Activated naive CD4-positive, alpha-beta T cell treated with anti-CD3 and anti-CD28 coated beads, Interleukin-2, amount 50 U/mL, for 16 hours (primary cell): ENCODE data around the gene LGALS4.
A peak's percentile ranks its signal among the peaks of the same experiment; 100 is the strongest.
"Not testable (repeated sequence)": the region's sequence is repeated elsewhere in the genome, so short reads cannot be mapped to it uniquely, and the experiment has no call there.

Experiments used
- DNase-seq: peaks from one replicate; pipeline ENCODE4 v3.0.0-alpha.2; 2020

LGALS4 gene

GRCh38 chr19:38841787-38842438 lies 29.2 kb upstream of the LGALS4 start:
- DNase-seq: peak; percentile 34

- DNase-seq: no peak
These were observed 28.5 kb upstream of the LGALS4 start for GRCh38 chr19:38841180-38841766.

GRCh38 chr19:38840583-38840968 lies 27.8 kb upstream of the LGALS4 start:
- no peak for DNase-seq

- DNase-seq: no peak
These were observed 27.3 kb upstream of the LGALS4 start for GRCh38 chr19:38839816-38840582.

DNA sequence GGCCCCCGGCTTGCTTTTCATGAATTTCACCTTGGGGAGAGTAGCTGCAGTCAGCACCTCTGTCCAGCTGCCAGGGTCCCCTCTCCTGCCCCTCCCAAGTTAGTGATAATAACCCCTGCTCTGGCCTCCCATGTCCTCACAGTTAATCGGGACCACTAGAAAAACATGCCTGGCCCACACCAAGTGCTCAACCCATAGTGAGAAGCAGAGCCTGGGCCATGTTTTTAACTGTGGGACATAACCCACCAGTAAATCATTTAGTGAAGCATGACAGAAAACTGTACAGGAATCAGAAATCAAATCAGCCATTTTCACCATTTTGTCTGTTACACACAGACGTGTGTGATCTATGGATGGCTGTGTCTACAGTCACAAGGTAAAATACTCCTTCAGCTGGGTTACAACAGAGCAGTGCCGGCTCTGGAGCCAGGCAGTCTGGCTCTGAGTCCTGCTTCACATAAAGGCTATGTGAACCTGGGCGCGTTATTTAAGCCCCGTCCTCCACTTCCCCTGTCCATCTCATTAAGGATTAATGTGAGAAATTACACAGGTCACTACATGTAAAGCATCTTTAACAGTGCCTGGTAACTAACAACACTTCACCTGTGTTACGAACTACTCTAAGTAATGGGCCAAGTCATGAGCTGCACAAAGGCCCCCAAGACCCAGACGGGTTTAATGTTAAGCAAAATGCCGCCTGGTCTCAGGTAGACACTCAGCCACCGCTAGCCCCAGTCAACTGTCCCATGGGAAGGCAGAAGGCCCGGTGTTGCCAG lies 26.4 kb upstream of the LGALS4 start:
- no peak for DNase-seq

DNA sequence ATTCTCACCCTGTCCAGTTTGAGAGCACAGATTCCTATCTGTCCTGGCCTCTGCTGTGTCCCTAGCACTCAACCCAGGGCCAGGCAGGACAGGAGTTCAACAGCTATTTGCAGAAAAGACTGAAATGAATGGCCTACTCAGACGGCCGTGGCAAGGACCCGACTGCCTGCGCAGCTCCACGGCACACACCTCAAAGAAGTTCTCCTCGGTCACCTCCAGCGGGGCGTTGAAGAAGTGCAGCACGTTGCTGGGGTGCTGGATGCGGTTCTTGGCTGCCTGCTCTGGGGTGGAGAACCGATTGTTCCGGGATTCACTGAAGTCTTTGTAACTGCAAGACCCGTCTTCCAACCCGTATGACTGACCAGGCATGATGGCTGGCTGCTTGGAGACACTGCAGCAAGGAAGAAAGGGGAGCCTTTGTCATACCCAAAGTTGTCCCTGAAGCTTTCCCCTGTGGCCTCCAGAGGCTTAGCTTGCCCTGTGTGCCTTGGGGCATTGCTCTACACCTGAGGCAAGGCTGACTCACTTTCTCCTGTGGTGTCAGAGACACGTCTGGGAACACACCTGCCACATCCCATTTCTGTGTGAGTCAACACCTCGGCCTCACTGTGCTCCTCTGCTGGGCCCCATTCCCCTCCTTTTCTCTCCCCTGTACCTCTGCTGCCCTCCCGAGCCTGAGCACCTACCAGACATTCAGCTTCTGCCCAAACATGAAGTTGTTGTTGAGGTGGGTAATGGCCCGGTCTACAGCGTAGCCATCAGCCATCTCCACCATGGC lies 25.7 kb upstream of the LGALS4 start:
- peak; percentile 67 for DNase-seq

DNA sequence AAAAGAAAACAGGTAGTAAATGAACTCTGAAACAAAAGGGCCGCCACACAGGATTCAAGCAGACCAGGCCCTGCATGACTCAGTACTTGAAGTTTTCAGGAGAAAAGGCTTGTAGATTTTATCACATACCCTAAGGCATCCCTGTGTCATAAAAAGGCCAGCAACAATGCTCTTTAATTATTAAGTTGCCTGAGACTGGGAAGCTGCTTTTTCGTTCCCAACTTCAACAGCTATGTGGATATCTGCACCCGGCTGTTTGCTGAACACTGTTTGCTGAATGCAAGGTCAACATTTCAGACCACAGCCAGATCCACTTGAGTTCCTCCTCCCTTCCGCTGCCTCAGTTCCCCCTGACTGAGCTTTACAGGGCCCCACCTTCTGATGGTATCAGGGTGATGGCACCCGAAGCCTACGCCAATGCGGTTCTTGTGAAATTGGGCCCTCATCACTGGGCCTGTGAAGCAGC lies 24.9 kb upstream of the LGALS4 start:
- DNase-seq: no peak

- DNase-seq: no peak
These were observed 24.4 kb upstream of the LGALS4 start for GRCh38 chr19:38836983-38837626.

GRCh38 chr19:38836159-38836982 lies 23.6 kb upstream of the LGALS4 start:
- DNase-seq: no peak

GRCh38 chr19:38834590-38834989 lies 21.8 kb upstream of the LGALS4 start:
- DNase-seq: no peak

GRCh38 chr19:38834104-38834490 lies 21.4 kb upstream of the LGALS4 start:
- no peak for DNase-seq

DNA sequence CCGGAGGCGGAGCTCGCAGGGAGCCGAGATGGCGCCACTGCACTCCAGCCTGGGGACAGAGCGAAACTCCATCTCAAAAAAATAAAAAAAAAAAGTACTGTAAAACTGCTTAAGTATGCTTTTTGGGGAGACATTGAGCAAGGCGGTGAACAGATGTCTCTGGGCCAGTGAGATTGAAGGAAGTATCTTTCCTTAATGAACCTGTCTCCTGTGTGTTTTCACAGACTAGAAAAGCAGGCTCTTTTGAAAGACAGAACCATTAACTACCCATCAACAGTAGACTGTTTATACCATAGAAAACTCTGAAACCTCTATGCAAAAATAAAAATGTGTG lies 20.3 kb upstream of the LGALS4 start:
- DNase-seq: no peak

- DNase-seq: no peak
These were observed 18.4 kb upstream of the LGALS4 start for GRCh38 chr19:38831142-38831605.

GRCh38 chr19:38830039-38830733 lies 17.4 kb upstream of the LGALS4 start:
- no peak for DNase-seq

GRCh38 chr19:38829203-38829602 lies 16.5 kb upstream of the LGALS4 start:
- not testable (repeated sequence) for DNase-seq

DNA sequence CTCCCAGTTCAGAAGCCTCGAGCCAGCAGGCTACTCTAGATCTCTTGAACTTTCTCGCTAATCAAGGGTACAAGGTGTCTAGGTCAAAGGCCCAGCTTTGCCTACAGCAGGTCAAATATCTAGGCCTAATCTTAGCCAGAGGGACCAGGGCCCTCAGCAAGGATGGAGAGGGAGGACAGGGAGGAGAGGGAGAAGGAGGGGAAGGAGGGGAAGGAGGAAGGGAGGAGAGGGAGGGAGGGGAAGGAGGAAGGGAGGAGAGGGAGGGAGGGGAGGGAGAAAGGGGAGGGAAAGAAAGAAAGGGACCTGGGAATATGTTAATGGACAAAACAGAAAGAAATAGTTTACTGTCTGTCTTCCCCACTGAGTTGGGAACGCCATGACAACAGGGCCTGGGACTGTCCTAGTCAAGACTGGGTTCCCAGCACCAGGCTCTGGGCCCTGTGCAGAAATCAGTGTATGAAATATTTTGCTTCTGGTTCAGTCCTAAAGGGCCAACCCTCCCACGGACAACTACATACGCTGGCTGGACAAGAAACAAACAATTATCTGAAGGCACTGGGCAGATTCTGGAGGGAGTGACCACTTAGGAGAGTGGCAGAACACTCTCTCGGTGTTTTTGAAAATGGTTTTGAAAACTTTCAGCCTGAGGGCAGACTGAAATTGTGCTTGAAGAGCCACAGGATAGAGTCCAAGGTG lies 14.3 kb upstream of the LGALS4 start:
- DNase-seq: no peak

- DNase-seq: not testable (repeated sequence)
These were observed 13.2 kb upstream of the LGALS4 start for GRCh38 chr19:38825936-38826335.

DNA sequence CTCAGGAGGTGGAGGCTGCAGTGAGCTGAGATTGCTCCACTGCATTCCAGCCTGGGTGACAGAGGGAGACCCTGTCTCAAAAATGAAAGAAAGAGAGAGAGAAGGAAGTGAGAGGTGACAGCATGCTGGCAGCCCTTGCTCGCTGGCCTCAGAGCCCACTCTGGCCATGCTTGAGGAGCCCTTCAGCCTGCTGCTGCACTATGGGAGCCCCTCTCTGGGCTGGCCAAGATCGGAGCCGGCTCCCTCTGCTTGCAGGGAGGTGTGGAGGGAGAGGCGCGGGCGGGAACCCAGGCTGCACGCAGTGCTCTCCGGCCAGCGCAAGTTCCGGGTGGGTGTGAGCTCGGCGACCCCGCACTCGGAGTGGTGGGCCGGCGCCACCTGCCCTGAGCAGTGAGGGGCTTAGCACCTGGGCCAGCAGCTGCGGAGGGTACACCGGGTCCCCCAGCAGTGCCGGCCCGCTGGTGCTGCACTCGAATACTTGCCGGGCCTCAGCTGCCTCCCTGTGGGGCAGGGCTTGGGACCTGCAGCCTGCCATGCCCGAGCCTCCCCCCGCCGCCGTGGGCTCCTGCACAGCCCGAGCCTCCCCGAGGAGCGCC lies 8.6 kb upstream of the LGALS4 start:
- DNase-seq: not testable (repeated sequence)

- DNase-seq: no peak
These were observed 6.6 kb upstream of the LGALS4 start for GRCh38 chr19:38819231-38819920.
